Small intestine (tissue), 7 donors: ENCODE data around the gene ARHGAP10. TPM values are rescaled to one million over a fixed set of nuclear protein-coding genes. Genes with fewer than 3 reads are reported as not detected.

ENCODE experiments used
- DNase-seq, 2 donors: peaks; one replicate each; pipeline versions ENCODE4 v3.0.0 to v3.0.0-alpha.2; 2013
- FAIRE-seq: peaks from 2 replicates; lab custom pipeline; 2012; peaks lifted over from hg19 to GRCh38; lab: Jason Lieb, UNC
- H3K27ac ChIP-seq, 3 donors: one replicate each; pipeline ENCODE4 v1.5.1; 2013; ENCODE audit warnings: low read length in 2 of 3, mild to moderate bottlenecking in 2 of 3, control low read depth in 1 of 3, inconsistent platforms in 1 of 3, low read depth in 1 of 3, moderate library complexity in 1 of 3
- H3K27me3 ChIP-seq, 3 donors: one replicate each; pipeline ENCODE4 v1.6.1; 2013; ENCODE audit warnings: low read length in 3 of 3, inconsistent platforms in 1 of 3; ENCODE audit not compliant: control insufficient read depth in 3 of 3, insufficient read depth in 3 of 3
- H3K36me3 ChIP-seq, 3 donors: one replicate each; pipeline ENCODE4 v1.6.1; 2013; ENCODE audit warnings: low read length in 3 of 3, inconsistent platforms in 1 of 3, low read depth in 1 of 3, mild to moderate bottlenecking in 1 of 3, moderate library complexity in 1 of 3; ENCODE audit not compliant: control insufficient read depth in 3 of 3, insufficient read depth in 2 of 3
- H3K4me1 ChIP-seq, 3 donors: one replicate each; pipeline ENCODE4 v1.6.1; 2013; ENCODE audit warnings: low read length in 2 of 3, inconsistent platforms in 1 of 3, low read depth in 1 of 3, mild to moderate bottlenecking in 1 of 3, moderate library complexity in 1 of 3; ENCODE audit not compliant: control insufficient read depth in 3 of 3, insufficient read depth in 2 of 3
- H3K4me3 ChIP-seq, 3 donors: one replicate each; pipeline ENCODE4 v1.5.1; 2013; ENCODE audit warnings: low read length in 3 of 3, control low read depth in 1 of 3, inconsistent platforms in 1 of 3, low read depth in 1 of 3, mild to moderate bottlenecking in 1 of 3, moderate library complexity in 1 of 3
- H3K9me3 ChIP-seq, 2 donors: one replicate each; pipeline ENCODE4 v1.6.1; 2013; ENCODE audit warnings: low read depth in 1 of 2, low read length in 1 of 2; ENCODE audit not compliant: control insufficient read depth in 2 of 2, insufficient read depth in 1 of 2
- WGBS, 3 donors: extraction: QIAGEN DNeasy Blood & Tissue Kit; methylation state at CpG; one replicate each; pipeline ENCODE4 v1.1.7; 2013; 5-methylcytosine and 5-hydroxymethylcytosine counted together
- polyA plus RNA-seq, 4 donors: library from polyadenylated mRNA; stranded (reverse) in 3 of 4; unstranded in 1 of 4; fragments of 200-250 nt in 3 of 4; fragments of 120-200 nt in 1 of 4; gene quantifications; one replicate each; pipeline versions ENCODE4 v1.2.1 to v1.2.3, GENCODE V29; 2013
- donor health status: healthy with polysubstance abuse.
- donor health status: control.
- donor health status: control.
- donor health status: Bipolar disorder and iron deficiency.
- donor health status: healthy.

The ARHGAP10 gene
- polyA plus RNA-seq, 4 donors = 3.4 to 13.2 (median 6.7) TPM

GRCh38 chr4:147969573-147970385 lies 237.9 kb downstream of the ARHGAP10 start:
- FAIRE-seq (no peak), DNase-seq (no peak)
- Histone ChIP-seq H3K4me1 (no peaks in the 10 kb centered on the region), H3K36me3 (peaks cover 0 to 2% (median 0%) of the 10 kb centered on the region in 3 donors), H3K27me3 (no peaks in the 10 kb centered on the region), H3K27ac (no peak overlapping the region), H3K4me3 (no peak overlapping the region), H3K9me3 (no peaks in the 10 kb centered on the region)
- 60 to 83% (median 74%) methylated on average over 11 of the region's 11 CpGs for WGBS, 3 donors

DNA sequence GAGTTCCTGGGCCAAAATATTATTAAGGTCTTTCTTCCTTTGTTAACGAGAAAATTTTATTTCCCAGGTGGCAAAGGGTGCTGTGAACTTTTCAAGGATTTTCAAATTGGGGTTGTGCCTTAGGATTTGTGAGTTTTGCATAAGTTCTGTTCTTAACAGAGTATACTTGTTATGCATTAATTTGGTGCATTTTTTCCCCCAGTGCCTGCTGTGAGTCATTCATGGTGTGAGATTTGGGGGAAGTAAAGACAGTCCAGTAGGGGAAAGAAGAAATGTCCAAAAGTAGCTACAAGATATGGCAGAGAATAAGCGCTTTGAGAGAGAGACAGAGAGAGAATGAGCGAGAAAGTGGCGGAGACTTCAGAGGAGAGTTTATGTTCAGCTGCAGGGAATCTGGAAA lies 239.2 kb downstream of the ARHGAP10 start:
- Histone ChIP-seq H3K9me3 (no peaks in the 10 kb centered on the region), H3K36me3 (peaks cover 0 to 2% (median 0%) of the 10 kb centered on the region in 3 donors), H3K27ac (no peak overlapping the region), H3K27me3 (no peaks in the 10 kb centered on the region), H3K4me1 (no peaks in the 10 kb centered on the region), H3K4me3 (no peak overlapping the region)
- 96 to 100% (median 97%) methylated on average over 4 of the region's 4 CpGs for WGBS, 3 donors
- FAIRE-seq (no peak), DNase-seq (no peak)

GRCh38 chr4:147975325-147975724 lies 243.4 kb downstream of the ARHGAP10 start:
- Histone ChIP-seq H3K9me3 (no peaks in the 10 kb centered on the region), H3K27me3 (no peaks in the 10 kb centered on the region), H3K4me3 (no peak overlapping the region), H3K36me3 (peaks cover 0 to 2% (median 0%) of the 10 kb centered on the region in 3 donors), H3K27ac (peak overlapping the region in 1 of 3 donors; percentile 4), H3K4me1 (no peaks in the 10 kb centered on the region)
- FAIRE-seq (no peak), DNase-seq (no peak)
- WGBS, 3 donors = 74 to 84% (median 79%) methylated on average over 3 of the region's 3 CpGs

GRCh38 chr4:147975933-147976928 lies 244.3 kb downstream of the ARHGAP10 start:
- H3K4me1 ChIP-seq = no peaks in the 10 kb centered on the region
- no peak overlapping the region for H3K27ac ChIP-seq
- no peaks in the 10 kb centered on the region for H3K27me3 ChIP-seq
- no peak for FAIRE-seq
- no peaks in the 10 kb centered on the region for H3K9me3 ChIP-seq
- no peak overlapping the region for H3K4me3 ChIP-seq
- no peak for DNase-seq
- H3K36me3 ChIP-seq = peaks cover 0 to 2% (median 0%) of the 10 kb centered on the region in 3 donors
- 73 to 88% (median 87%) methylated on average over 2 of the region's 2 CpGs for WGBS, 3 donors

DNA sequence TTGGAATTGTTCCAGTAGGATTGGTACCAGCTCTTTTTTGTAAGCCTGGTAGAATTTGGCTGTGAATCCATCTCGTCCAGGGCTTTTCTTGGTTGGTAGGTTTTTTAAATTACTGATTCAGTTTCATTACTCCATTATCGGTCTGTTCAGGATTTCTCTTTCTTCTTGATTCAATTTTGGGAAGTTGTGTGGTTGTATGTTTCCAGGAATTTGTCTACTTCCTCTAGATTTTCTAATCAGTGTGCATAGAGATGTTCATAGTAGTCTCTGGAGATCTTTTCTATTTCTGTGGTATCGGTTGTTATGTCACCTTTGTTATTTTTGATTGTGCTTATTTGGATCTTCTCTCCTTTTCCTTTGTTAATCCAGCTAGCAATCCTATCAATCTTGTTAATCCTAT lies 248.7 kb downstream of the ARHGAP10 start:
- H3K27me3 ChIP-seq = no peaks in the 10 kb centered on the region
- WGBS, 3 donors = 68 to 89% (median 85%) methylated on average over 3 of the region's 3 CpGs
- H3K9me3 ChIP-seq = peaks cover 0 to 12% of the 10 kb centered on the region in 2 donors
- peaks cover 0 to 11% (median 0%) of the 10 kb centered on the region in 3 donors for H3K36me3 ChIP-seq
- H3K4me1 ChIP-seq = no peaks in the 10 kb centered on the region
- no peak overlapping the region for H3K27ac ChIP-seq
- no peak for FAIRE-seq
- no peak overlapping the region for H3K4me3 ChIP-seq
- DNase-seq = no peak

GRCh38 chr4:147981305-147981704 lies 249.4 kb downstream of the ARHGAP10 start:
- Histone ChIP-seq H3K27ac (no peak overlapping the region), H3K4me1 (no peaks in the 10 kb centered on the region), H3K36me3 (peaks cover 0 to 11% (median 0%) of the 10 kb centered on the region in 3 donors), H3K27me3 (no peaks in the 10 kb centered on the region), H3K9me3 (peaks cover 0 to 12% of the 10 kb centered on the region in 2 donors), H3K4me3 (no peak overlapping the region)
- DNase-seq (no peak), FAIRE-seq (no peak)
- WGBS, 3 donors = 83 to 100% (median 83%) methylated on average over 1 of the region's 1 CpG

DNA sequence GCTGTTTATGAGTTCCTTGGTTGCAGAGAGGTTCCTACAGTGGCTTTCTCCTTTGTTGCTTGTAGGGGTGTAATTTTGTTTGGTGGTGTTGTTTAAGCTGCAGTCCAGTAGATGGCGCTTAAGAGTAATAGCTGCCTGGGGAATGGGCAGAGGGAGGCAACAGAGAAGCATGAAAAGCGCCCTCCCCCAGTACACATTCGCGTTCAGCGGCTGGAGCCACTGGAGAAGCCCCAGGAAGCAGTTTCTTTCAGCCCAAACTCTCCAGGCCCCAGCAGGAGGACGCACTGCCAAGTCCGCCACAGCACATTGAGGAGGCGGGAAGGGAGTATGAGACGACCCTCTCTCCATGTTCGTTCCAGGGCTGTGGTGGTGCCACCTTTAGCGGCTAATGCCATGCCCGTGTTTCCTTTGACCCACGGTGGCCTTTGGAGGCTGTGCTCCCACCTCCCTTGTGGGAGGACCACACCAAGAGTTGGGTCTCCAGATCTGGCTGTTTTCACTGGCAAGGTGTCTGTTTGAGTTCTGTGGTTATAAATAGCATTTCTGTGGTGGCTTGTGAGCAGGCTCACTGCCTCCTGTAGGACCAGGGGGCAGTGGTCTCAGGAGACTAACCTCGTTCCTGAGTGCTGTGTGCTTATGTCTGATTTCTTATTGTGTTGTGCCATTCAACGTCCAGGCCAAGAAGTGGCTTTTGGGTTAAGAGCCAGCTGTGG lies 252.3 kb downstream of the ARHGAP10 start:
- Histone ChIP-seq H3K36me3 (peaks cover 0 to 9% (median 0%) of the 10 kb centered on the region in 3 donors), H3K4me1 (no peaks in the 10 kb centered on the region), H3K4me3 (no peak overlapping the region), H3K27me3 (no peaks in the 10 kb centered on the region), H3K9me3 (peaks cover 0 to 12% of the 10 kb centered on the region in 2 donors), H3K27ac (no peak overlapping the region)
- 79 to 84% (median 83%) methylated on average over 15 of the region's 15 CpGs for WGBS, 3 donors
- FAIRE-seq (no peak), DNase-seq (peak; percentile 35 to 38)

DNA sequence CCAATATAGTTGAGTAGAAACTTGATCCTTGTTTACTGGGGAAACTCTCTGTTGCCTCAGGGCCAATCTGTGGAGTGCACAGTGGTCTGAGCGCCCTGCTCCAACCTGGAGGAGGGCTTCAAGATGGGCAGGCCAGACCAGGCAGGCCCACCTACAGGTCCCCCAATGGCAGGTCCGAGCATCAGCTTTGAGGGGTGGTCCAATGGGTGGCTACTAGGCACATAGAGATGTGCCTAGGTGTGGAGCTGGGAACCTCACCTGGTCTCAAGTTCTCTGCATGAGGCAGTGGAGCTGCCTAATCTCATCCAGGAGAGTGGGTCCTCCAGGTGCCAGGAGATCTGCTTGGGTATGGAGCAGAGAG lies 252.9 kb downstream of the ARHGAP10 start:
- Histone ChIP-seq H3K4me3 (no peak overlapping the region), H3K9me3 (peaks cover 0 to 12% of the 10 kb centered on the region in 2 donors), H3K27ac (no peak overlapping the region), H3K36me3 (peaks cover 0 to 9% (median 0%) of the 10 kb centered on the region in 3 donors), H3K4me1 (no peaks in the 10 kb centered on the region), H3K27me3 (no peaks in the 10 kb centered on the region)
- FAIRE-seq (no peak), DNase-seq (no peak)
- 83 to 94% (median 93%) methylated on average over 2 of the region's 2 CpGs for WGBS, 3 donors
